ENCODE results near the gene GCK.

Gene GCK

DNA sequence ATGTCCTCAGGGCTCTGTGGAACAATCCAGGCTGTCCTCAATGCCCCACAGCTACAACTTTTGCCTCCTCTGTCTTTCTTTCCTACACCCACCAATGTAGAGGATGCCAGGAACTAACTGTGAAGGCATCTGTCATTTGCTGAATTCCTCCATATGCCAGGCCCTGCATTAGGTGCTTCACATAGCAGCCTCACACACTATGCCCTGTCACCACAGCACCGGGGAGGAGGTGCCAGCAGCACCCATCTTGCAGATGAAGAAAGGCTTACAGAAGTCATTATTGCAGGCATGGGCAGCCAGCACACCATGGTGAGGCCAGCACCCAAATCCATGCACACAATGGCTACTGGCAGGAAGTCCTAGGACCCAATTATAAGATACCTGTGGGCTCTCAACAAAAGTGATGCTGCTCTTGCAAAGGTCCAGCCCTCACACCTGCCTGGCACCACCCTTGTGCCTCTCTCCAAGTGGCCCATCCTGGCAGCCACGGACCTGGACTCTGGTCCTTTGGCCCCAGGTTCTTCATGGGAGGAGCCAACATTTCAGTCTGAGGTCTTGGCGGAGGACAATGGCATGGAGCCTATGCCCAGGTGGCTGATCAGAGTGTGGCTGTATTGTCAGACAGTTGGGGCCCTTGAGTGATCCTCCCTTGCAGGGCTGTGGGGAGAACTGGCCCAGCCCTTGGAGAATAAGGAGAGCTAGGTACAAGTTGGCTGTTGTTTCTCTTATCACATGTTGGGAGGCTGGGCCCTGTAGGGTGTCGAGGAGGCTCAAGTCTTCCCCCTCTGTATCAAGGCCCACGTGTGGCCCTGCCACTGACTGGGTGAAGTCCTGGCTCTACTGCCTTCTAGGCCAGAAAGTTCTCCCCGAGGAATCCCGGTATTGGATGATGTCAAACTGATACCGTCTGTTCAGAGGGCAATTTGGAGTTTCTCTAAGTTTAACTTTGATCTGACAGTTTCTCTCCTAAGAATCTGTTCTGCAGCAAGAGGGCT lies 33.8 kb downstream of the GCK start:
- no peak for DNase-seq (ENCODE audit: low read depth)

DNA sequence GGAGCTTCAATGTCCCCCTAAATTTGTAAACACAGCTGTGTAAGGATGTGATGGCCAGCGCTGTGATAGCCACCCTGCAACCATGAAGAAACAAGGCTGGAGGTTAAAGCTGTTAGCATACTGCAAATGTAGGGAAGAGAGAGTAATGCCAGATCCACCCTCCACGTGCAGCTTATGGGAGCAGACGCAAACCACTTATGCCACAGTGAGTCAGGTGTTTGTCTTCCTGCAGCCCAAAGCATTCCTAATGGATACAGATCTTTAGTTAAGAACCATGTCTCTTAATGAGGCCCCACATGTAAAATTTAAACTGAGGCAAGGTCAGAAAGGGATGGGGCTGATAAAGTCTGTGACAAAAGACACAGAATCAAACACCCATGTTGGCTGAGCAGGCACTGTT lies 34.5 kb downstream of the GCK start:
- no peak for DNase-seq (ENCODE audit: low read depth)

DNA sequence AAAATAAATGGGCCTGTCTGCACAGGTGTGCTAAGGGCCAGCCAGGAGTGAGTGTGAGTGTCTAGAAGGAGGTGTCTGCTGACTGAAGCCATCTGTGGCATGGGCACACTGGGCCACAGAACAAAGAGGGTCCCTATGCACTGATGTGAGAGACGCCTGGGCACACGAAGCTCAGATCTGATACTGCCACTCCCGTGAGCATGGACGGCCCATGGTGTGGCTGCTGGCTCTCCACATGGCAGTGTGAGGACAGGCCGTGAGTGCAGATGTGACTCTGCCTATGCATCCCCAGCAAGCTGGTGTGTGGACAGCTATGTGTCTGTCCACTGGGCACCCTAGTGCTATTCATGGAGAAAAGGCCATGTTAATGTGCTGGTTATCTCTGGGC lies 35.3 kb downstream of the GCK start:
- DNase-seq (ENCODE audit: low read depth) = no peak

DNA sequence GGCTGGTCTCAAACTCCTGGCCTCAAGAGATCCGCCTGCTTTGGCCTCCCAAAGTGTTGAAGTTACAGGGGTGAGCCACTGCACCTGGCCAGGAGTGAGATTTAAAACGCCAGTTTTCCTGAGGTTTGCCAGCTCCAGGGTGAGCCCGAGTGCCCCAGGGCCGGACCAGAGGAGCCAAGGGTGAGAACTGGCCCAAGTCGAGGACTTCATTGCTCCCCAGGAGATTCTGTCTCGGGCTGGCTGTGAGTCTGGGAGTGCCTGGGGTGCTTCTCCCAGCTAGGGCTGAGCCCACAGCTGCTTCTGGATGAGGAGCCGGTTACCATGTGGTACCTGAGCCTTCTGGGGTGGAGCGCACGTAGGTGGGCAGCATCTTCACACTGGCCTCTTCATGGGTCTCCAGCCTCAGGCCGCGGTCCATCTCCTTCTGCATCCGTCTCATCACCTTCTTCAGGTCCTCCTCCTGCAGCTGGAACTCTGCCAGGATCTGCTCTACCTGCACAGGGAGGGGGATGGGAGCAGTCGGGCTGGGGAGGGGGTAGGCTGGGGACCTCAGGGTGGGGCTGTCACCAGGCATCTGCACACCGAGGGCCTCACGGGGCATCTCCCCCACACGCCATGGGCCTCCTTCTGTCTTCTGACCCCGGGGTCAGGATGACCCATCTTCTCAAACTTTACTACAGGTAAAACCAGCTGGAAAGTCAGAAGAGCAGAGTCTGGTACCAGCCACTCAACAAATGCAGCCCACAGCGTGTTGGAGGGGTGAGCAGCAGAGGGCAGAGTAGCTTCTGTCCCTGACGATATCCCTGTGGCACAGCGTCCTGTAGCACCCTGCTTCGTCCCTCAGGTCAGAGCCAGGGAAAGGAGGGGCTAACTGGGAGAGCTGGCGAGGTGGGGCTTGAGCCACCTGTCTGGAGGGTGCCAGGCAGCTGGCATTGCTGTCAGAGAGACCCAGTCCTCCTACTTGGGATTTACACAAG lies 36.0 kb downstream of the GCK start:
- DNase-seq (ENCODE audit: low read depth) = no peak

DNA sequence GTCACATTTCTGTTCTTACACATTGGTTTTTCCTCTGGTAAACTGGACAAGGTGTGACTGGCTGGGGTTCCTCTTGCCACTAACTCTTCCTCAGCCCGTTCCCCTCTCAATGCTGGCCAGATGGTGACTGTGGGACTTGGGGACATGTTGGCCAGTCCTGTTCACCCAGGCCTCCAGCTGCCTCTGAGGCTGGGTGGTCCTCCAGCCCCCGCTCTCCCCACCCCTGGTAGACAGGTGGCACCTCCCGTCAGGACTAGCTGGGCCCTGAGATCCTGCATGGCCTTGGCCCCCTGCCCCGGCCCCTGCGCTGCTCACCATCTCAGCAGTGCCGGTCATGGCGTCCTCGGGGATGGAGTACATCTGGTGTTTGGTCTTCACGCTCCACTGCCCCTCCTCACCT lies 37.3 kb downstream of the GCK start:
- no peak for DNase-seq (ENCODE audit: low read depth)

DNA sequence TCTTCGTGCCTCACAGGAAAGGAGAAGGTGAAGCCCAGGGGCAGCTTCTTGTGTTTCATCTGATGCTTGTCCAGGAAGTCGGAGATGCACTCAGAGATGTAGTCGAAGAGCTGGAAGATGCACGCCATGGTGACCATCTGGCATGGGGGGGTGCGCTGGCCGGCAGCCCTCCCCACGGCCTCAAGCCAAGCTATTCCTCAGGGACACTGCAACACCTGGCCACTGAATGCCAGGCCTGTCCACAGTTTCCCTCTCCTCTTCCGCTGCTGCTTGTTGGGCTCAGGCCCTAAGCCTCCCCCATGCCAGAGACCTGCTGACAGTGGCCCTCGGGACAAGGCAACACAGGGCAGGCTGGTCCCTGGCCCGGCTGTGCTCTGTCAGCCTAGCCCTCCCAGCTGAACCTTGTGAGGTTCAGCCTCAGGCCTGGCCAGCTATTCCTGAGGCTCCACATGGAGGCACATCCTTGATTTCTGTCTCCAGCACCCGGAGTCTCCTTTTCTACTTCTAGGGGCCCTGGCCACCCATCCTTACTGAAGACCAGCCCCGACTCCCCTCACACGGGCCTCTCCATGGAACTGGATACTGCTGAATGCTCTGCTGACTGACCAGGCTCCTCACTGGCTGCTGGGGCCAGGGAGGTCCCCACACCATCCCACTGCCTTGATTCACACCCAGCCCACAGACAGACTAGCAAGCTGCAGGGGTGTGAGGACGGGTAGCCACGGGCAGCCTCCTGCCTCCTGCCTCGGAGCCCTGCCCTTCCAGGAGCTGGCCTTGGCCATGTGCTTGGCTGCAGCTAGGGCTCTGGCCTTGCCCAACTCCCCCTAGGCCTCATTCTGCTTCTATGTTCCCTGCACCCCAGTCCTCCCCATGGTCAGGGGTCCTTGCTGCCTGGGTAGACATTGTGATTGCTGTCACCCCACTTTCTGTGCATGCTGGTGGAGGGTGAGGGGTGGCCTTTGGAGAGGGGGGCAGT lies 38.0 kb downstream of the GCK start:
- DNase-seq (ENCODE audit: low read depth) = no peak

DNA sequence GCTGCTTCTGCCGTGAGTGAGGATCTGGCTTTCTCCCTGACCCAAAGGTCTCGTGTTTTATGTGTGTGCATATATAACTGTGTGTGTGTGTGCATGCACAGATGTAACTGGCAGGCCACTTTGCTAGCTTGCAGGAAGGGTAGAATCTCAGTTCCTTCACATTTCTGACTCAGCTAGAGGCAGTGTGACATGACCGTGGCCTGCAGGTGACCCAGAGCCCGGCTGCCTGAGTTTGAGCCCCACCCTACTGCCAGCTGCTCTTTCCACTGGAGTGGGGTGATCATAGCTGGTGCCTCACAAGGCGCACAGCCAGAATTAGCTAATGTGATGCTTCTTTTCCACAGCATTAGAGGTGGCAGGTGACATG lies 38.8 kb downstream of the GCK start:
- DNase-seq (ENCODE audit: low read depth) = no peak

DNA sequence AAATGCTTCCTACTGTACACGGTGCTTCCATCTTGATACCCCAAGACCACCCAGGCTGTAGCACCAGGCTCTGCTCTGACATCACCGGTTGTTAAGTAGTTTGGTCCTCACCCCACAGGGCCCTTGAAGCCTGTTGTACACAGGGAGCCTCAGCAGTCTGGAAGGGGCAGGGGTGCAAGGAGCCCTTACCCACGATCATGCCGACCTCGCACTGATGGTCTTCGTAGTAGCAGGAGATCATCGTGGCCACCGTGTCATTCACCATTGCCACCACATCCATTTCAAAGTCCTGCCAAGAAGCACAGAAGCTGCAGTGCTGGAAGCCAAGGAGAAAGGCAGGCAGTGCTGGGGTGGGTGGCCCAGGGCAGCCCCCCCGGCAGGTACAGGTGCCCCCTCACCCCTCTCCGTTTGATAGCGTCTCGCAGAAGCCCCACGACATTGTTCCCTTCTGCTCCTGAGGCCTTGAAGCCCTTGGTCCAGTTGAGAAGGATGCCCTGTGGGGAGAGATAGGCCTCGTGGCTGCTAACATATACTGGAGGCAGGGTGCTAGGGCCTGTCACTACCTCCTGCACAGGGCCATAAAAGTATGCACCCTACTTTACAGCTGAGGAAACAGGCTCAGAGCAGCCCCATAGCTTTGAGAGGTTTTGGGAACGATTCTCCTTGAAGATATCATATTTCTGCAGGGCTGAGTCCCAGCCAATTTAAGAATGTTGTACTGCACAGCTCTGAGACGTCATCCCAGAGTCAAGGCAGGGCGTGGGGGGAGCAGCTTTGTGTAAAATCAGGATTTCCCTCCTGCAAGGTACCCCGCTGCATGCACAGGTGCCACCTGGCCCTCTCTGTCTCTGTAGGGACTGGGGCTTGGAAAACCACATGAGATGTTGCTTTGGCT lies 39.4 kb downstream of the GCK start:
- no peak for DNase-seq (ENCODE audit: low read depth)

DNA sequence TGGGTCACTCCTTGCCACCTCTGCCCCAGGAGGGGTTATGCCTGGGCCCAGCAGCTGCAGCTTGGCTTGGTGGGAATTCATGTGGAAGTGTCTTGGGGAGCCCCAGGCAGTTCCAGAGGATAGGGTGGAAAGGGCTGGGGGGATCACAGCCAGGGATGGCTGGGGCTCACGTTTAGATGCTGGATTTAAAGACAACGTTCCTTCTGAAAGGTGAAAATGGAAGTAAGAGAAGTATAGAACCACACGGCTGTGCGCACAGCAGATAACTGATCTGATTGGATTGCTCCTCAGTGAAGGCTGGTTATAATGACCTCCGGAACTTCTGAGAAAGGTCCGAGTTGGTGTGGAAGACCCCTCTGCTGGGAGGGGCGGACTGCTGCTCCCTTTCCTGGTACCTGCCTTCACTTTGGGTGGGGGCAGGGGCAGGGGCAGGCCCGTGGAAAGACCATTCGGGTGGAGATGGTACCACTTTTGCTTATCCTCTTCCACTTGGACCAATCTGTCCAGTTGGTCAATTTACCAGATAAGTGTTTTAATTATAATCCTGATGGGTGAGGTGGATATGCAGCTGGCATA lies 40.2 kb downstream of the GCK start:
- no peak for DNase-seq (ENCODE audit: low read depth)

DNA sequence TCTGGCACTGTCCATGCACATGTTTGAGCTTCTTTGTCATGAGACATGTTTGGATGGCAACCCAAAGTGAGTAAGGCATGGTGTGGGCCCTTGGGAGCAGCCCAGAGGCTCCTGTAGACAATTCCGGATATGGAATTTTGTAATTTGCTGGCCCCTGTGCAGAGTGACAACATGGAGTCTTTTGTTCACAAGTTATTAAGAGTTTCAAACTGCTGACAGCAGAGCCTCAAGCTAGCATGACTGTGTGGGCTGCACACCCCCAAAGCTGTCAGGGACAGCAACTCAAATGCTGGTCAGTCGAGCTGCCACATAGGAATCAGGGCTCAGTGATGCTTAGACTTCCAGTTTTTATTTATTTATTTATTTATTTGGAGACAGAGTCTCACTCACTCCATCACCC lies 41.1 kb downstream of the GCK start:
- no peak for DNase-seq (ENCODE audit: low read depth)

DNA sequence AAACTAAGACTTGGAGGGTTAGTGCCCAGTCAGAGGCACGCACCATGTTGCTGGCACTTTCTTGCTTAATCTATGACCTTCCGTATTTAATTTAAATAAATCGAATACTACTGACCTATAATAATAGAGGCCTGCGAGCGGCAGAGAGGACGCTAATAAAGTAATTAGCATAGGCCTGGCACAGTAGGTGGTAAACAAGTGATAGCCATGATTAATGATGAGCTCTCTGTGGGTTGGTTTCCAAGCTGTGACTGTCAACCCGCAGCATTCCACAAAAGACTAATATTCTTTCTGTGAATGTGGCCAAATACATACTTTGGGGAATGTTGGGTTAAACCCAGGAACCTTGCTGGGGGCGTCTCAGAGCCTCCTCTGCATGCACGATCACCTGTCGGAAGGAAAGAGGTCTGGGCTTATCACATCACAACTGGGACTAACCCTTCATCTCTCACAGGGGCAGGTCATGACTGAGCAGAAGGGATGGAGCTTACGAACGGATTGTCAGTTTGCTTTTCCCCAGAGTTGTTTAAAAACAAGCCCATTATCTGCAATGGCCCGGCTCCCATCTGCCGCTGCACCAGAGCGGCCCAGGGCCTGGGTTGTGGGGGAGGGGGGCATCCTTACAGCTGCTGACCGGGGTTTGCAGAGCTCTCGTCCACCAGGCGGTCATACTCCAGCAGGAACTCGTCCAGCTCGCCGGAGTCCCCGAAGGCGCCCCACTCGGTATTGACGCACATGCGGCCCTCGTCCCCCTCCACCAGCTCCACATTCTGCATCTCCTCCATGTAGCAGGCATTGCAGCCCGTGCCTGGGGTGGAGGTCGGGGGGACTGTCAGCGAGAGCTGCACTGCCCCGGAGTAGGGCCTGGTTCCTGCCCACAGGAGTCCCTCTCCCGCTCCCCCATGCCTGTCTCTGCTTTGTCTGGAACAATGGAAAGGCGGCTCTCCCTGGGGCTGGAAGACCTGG lies 41.9 kb downstream of the GCK start:
- no peak for DNase-seq (ENCODE audit: low read depth)

DNA sequence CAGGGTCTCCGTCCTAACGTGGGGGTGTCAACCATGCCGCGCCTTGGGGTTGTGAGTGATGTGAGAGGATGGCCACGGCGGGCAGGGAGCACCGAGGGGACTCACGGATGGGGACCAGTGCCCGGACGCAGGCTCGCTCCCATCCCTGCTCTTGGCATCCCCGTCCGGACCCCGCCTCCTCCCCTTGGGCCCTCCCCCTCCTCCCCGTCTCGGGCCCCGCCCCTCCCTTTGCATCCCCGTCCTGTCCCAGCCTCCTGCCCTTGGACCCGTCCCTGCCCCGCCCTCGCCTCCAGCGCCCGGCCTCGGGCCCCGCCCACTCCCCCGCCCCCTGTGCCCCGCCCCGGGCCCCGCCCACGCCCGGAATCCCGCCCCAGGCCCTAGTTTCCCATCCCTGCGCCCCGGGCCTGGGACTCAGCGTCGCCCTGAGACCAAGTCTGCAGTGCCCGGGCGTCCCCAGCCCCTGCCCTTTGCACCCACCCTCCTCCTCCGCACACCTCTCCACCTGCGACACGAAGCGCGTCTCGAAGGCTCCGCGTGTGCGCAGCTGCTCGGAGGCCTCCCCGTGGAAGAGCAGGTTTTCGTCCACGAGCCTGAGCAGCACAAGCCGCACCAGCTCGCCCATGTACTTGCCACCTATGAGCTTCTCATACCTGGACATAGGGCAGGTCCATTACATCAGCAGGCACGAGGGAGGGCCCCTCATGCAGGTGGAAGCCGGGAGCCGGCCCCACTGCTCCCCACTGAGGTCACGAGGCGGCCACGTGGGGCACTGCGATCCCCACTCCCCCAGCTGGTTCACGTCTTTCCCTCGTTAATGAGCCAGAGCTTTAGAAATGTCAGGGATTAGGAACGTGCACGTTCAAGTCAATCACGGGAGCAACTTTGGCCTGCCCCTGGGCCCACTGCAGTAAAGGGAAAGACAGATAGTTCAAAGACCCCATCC lies 43.0 kb downstream of the GCK start:
- peak; percentile 54 for DNase-seq (ENCODE audit: low read depth)

DNA sequence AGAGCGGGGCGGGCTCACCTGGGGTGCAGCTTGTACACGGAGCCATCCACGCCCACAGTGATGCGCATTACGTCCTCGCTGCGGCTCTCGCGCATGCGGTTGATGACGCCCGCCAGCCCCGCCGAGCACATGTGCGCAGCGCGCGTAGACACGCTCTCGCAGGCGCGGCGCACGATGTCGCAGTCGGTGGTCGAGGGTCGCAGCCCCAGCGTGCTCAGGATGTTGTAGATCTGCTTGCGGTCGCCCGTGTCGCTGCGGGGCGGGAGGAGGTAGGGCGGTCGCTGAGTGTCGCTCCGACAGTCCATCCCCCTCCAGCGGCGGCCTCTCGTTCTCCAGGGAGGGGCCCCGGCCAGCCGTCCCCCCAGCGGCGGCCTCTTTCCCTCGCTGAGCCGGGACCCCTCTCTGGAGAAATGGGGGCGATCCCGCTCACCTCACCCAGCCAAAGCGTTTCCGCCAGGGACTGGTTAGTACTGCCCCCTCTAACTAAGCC lies 43.7 kb downstream of the GCK start:
- peak; percentile 43 for DNase-seq (ENCODE audit: low read depth)

DNA sequence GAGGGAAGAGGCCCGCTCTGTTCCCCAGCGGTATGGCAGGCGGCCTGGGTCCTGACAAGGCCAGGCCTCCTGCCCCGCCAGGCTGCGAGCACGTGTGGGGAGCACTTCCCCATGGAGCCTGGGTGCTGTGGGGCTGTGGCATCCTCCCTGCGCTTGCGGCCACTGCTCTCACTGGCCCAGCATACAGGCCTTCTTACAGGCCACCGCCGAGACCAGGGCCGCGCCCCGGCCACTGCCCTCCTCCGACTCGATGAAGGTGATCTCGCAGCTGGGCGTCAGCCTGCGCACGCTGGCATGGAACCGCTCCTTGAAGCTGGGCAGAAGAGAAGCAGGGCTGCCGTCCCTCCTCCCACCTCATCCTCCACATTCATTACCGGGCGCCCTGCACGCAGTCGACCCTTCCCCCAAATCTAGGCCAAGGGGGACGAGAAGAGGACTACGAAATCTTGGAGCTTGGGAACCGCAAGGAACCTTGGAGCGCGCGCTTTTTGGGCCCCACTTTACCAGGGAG lies 44.2 kb downstream of the GCK start:
- no peak for DNase-seq (ENCODE audit: low read depth)

DNA sequence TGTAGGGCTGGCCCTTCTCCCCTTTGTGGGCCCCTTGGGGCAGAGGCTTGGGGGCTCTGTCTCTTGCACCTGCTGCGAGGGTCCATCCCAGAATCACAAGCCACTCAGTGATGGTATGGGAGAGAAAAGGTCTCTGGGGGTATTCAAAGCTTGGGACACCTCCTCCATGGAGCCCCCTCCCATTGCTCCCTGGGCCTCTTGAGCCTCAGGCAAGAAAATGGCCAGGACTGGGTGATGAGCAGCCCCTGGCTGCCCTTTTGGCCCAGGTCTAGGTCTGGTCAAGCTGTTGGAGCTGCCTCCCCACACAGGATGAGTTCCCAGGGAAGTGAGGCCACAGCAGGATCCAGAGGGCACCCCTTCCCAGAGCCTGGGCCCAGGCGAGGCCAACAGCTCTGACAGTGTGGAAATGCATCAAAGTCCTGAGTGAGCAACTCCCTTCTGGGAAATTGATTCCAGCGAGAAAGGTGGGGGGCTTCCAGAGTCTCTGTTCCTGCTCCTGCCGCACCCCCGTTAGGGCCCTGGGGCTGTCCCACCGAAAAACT lies 44.7 kb downstream of the GCK start:
- no peak for DNase-seq (ENCODE audit: low read depth)

DNA sequence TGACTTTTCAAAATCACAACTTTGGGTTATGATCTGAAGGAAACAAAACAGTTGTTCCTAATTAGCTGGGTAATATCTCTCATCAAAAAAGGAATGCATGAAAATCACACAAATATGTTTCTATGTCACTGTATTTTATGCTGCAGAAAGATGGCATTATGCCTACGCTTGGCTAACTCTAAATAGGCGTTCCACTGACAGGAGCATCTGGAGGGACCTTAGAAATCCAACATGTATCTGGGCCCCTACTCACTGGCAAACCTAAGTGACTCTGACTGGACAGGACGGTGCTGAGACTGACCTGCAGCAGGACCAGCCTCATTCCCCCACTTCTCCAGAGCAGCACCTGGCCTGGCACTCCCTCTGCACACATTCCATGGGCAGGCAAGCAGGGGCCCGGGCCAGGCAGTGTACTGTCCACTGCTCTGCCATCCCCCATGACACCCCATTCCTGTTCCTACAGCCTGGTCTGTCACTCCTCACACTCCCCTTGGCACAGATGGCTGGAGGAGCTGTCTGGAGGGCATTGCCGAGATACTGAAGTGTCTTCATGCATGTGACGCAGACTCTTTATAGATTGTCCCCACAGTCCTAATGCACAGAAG lies 45.5 kb downstream of the GCK start:
- DNase-seq (ENCODE audit: low read depth) = no peak

DNA sequence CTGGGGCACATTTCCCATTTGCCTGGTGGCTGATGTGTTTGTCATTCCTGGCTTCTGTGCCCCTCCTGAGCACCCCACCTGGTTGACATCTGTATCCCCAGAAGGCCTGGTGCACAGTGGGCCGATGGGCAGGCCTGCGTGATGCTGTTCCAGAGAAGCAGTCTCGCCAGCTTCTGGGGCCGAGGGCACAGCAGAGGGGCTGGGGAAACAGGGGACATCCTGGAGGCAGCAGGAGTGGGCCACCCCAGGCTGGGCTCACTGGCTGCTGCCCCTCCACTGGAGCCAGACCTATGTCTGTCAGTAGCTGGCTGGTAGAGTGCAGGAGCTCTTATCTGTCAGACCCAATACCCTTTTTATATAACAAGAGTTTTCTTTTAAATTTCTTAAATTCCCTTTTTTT lies 47.2 kb downstream of the GCK start:
- no peak for DNase-seq (ENCODE audit: low read depth)
